ENCODE results near the gene PTGR3. TPM values are rescaled to one million over a fixed set of nuclear protein-coding genes. Genes with fewer than 3 reads are reported as not detected.

Gene PTGR3
- total and polyA plus RNA-seq, 2 donors (not counting 1 experiment from before 2014, with no cell fraction given), result 27.5 to 30.2 TPM

DNA sequence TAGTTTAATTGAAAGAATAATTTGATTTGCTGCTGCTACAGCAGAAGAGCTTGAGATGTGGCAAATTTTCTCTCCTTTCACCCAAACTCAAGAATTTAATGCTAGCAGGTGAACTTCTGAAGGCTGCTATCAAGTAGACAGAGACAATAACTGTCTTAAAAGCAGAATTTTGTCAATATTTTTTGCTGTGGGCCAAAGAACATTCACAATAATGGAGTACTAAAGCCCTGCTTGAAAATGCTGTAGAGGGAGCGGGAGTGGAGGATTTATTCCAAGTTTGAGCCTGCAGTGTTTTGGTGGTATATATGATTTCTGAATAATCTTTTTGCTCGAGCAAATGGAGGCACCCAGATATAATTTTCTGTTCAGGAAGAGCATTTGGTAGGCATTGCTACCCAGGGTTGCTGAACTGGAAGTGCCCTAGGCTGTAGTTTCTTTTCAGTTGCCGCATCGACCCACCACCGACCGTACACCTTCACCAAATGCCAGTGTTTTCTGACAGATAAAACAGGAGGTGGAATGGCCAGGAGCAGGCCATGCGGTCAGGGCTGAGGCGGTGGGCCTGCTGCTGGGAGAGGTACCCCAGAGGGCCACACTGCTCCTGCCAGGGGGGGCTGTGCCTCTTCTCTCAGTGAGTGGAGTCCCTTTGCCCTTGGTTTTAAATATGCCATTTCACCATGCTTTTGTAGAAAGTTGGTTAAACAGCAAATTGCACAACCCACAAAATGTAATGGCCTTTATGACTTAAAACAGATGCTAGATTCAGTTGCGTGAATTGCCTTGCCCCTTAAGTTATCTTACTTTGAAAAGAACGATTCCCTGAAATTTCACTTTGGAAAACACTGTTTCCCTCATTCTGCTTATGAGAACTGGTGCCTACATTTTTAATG, 38.0 kb upstream of the PTGR3 start:
- Mint-ChIP-seq H3K4me3 (peak overlapping the region; percentile 77), H3K4me1 (peaks cover 32% of the 10 kb centered on the region), H3K27ac (peak overlapping the region; percentile 75), H3K27me3 (no peaks in the 10 kb centered on the region), H3K9me3 (ENCODE audit: insufficient read depth) (no peaks in the 10 kb centered on the region)
- CTCF ChIA-PET, result interaction anchor here (0.6 kb wide), 1 partner anchor 81 kb away, joined by 3 read pairs; no protein-coding TSS in a partner anchor
- POLR2A ChIA-PET, result no interaction called here
- peaks cover 0 to 22% (median 9%) of the 10 kb centered on the region in 3 donors for H3K9me3 ChIP-seq (ENCODE audit: control extremely low read depth in 1 of 3, control insufficient read depth in 2 of 3, insufficient read depth in 1 of 3, low read length in 2 of 3)
- H4K20me1 ChIP-seq (ENCODE audit: control insufficient read depth, insufficient read depth, low read length, poor library complexity, severe bottlenecking), result no peaks in the 10 kb centered on the region
- H3K79me2 ChIP-seq (ENCODE audit: control insufficient read depth, insufficient read depth, low read length), result peaks cover 33% of the 10 kb centered on the region
- H2AFZ ChIP-seq (ENCODE audit: insufficient read depth, low read depth, low read length, poor library complexity, severe bottlenecking), result peak overlapping the region; percentile 61
- peak overlapping the region; percentile 14 to 69 (median 47) for H3K4me3 ChIP-seq (ENCODE audit: control extremely low read depth in 1 of 5, extremely low read depth in 1 of 5, insufficient read depth in 1 of 5, low read depth in 2 of 5, low read length in 4 of 5)
- no peak for DNase-seq
- H3K9ac ChIP-seq (ENCODE audit: low read length), result peak overlapping the region; percentile 47
- intact Hi-C loops (cut with micrococcal nuclease), result no loop called here
- no peaks in the 10 kb centered on the region for H3K27me3 ChIP-seq (replicated peaks in 1 of 4; ENCODE audit: control extremely low read depth in 1 of 4, control insufficient read depth in 3 of 4, insufficient read depth in 4 of 4, low read length in 3 of 4)
- peak overlapping the region; percentile 63 for H3K4me2 ChIP-seq (replicated peaks; ENCODE audit: low read depth, low read length, poor library complexity, severe bottlenecking)
- H3K36me3 ChIP-seq (replicated peaks in 1 of 2; ENCODE audit: control extremely low read depth in 1 of 2, control insufficient read depth in 1 of 2, extremely low read depth in 1 of 2, insufficient read depth in 2 of 2, low read length in 1 of 2), result no peaks in the 10 kb centered on the region
- ATAC-seq (ENCODE audit: low read depth), result no peak
- TF ChIP-seq, protein P1, sequence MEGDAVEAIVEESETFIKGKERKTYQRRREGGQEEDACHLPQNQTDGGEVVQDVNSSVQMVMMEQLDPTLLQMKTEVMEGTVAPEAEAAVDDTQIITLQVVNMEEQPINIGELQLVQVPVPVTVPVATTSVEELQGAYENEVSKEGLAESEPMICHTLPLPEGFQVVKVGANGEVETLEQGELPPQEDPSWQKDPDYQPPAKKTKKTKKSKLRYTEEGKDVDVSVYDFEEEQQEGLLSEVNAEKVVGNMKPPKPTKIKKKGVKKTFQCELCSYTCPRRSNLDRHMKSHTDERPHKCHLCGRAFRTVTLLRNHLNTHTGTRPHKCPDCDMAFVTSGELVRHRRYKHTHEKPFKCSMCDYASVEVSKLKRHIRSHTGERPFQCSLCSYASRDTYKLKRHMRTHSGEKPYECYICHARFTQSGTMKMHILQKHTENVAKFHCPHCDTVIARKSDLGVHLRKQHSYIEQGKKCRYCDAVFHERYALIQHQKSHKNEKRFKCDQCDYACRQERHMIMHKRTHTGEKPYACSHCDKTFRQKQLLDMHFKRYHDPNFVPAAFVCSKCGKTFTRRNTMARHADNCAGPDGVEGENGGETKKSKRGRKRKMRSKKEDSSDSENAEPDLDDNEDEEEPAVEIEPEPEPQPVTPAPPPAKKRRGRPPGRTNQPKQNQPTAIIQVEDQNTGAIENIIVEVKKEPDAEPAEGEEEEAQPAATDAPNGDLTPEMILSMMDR (IDR thresholded peaks at IDR 0.05), result no peak
- TF ChIP-seq EZH2 (IDR thresholded peaks at IDR 0.05; ENCODE audit: borderline replicate concordance, insufficient read depth, low read depth, low read length, poor library complexity, severe bottlenecking), result no peak
- WGBS (ENCODE audit: insufficient coverage), result 84% methylated on average over 4 of the region's 10 CpGs
- peaks cover 11 to 26% of the 10 kb centered on the region in 2 donors for H3K4me1 ChIP-seq (ENCODE audit: control insufficient read depth in 2 of 2, insufficient read depth in 2 of 2, low read length in 2 of 2)
- H3K27ac ChIP-seq (ENCODE audit: low read length in 2 of 2), result peak overlapping the region in 1 of 2 donors; percentile 66
